GM23248 (cell line): Measurements from ENCODE around the gene CREB3. TPM values are rescaled to one million over a fixed set of nuclear protein-coding genes. Genes with fewer than 3 reads are reported as not detected.
A peak's percentile ranks its signal among the peaks of the same experiment; 100 is the strongest.

Experiments used
- DNase-seq: peaks from one replicate; pipeline ENCODE4 v3.0.0-alpha.2; 2015
- H2AFZ ChIP-seq: fragments of 200-600 bp; sonication (generic); 2 replicates; pipeline ENCODE4 v1.6.1; 2016; ENCODE audit warnings: antibody characterized with exemption
- H3F3A ChIP-seq: fragments of 200-600 bp; sonication (generic); 2 replicates; pipeline ENCODE4 v1.6.1; 2016; ENCODE audit warnings: mild to moderate bottlenecking, antibody characterized with exemption, mixed run types; ENCODE audit not compliant: insufficient read depth
- H3K27ac ChIP-seq: fragments of 200-600 bp; sonication (generic); 2 replicates; pipeline ENCODE4 v1.5.1; 2016; ENCODE audit warnings: mild to moderate bottlenecking
- H3K27me3 ChIP-seq: fragments of 200-600 bp; sonication (generic); replicated peaks from 2 replicates; pipeline ENCODE4 v1.6.1; 2016; ENCODE audit warnings: mild to moderate bottlenecking; ENCODE audit not compliant: insufficient read depth
- H3K36me3 ChIP-seq: fragments of 200-600 bp; sonication (generic); 2 replicates; pipeline ENCODE4 v1.6.1; 2016; ENCODE audit warnings: low read depth, mild to moderate bottlenecking
- H3K4me1 ChIP-seq: fragments of 200-600 bp; sonication (generic); 2 replicates; pipeline ENCODE4 v1.6.1; 2016; ENCODE audit warnings: mild to moderate bottlenecking; ENCODE audit not compliant: insufficient read depth
- H3K4me2 ChIP-seq: fragments of 200-600 bp; sonication (generic); one replicate; pipeline ENCODE4 v1.6.1; 2016; ENCODE audit warnings: mild to moderate bottlenecking; ENCODE audit not compliant: unreplicated experiment
- H3K4me3 ChIP-seq: fragments of 200-600 bp; sonication (generic); 2 replicates; pipeline ENCODE4 v1.5.1; 2016; ENCODE audit warnings: mild to moderate bottlenecking
- H3K79me2 ChIP-seq: fragments of 200-600 bp; sonication (generic); 2 replicates; pipeline ENCODE4 v1.6.1; 2016; ENCODE audit warnings: mild to moderate bottlenecking; ENCODE audit not compliant: insufficient read depth
- H3K9ac ChIP-seq: fragments of 200-600 bp; sonication (generic); 2 replicates; pipeline ENCODE4 v1.6.1; 2016; ENCODE audit warnings: mild to moderate bottlenecking
- H3K9me2 ChIP-seq: fragments of 200-600 bp; sonication (generic); 2 replicates; pipeline ENCODE4 v1.6.1; 2016; ENCODE audit warnings: mixed run types, mild to moderate bottlenecking, moderate library complexity; ENCODE audit not compliant: insufficient read depth
- H3K9me3 ChIP-seq: fragments of 200-600 bp; sonication (generic); one replicate; pipeline ENCODE4 v1.6.1; 2017; ENCODE audit warnings: low read depth
- H4K20me1 ChIP-seq: fragments of 200-600 bp; sonication (generic); 2 replicates; pipeline ENCODE4 v1.6.0; 2016; ENCODE audit not compliant: insufficient read depth
- EZH2 ChIP-seq: fragments of 200-600 bp; sonication (generic); IDR thresholded peaks from 2 replicates; pipeline ENCODE4 v1.6.1; 2018; ENCODE audit warnings: antibody characterized with exemption, mild to moderate bottlenecking; ENCODE audit not compliant: insufficient read depth, poor library complexity, severe bottlenecking
- EZH2phosphoT487 ChIP-seq: fragments of 200-600 bp; sonication (generic); IDR thresholded peaks from 2 replicates; pipeline ENCODE4 v1.6.1; 2018; ENCODE audit warnings: antibody characterized with exemption, moderate library complexity, mild to moderate bottlenecking, low read depth; ENCODE audit not compliant: insufficient read depth
- WGBS, 2 experiments: methylation state at CpG; one replicate each; pipeline ENCODE4 v1.1.6; 2015 to 2017; ENCODE audit warnings: low lambda C conversion rate in 2 of 2, low coverage in 1 of 2; ENCODE audit errors: missing lambda C conversion rate in 2 of 2; 5-methylcytosine and 5-hydroxymethylcytosine counted together
- in situ Hi-C: fragments of 300-500 bp; cut with MboI; formaldehyde crosslinking; loops from 2 replicates; pipeline ENCODE4 v1.15.0; 2020
- polyA plus RNA-seq: library from polyadenylated mRNA; unstranded; fragments of >200 nt; fragmentation: Nextera tagmentation; extraction: Ambion mirVana; gene quantifications from 2 replicates; pipeline ENCODE4 v1.2.1, GENCODE V29; 2016
- total RNA-seq: library from RNA; depleted of rRNA; stranded (reverse); fragments of >200 nt; shearing (Covaris generic); gene quantifications from 2 replicates; pipeline ENCODE4 v1.2.3, GENCODE V29; 2014; rRNA removed

Gene CREB3, protein sequence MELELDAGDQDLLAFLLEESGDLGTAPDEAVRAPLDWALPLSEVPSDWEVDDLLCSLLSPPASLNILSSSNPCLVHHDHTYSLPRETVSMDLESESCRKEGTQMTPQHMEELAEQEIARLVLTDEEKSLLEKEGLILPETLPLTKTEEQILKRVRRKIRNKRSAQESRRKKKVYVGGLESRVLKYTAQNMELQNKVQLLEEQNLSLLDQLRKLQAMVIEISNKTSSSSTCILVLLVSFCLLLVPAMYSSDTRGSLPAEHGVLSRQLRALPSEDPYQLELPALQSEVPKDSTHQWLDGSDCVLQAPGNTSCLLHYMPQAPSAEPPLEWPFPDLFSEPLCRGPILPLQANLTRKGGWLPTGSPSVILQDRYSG
- total RNA-seq (101 and 111 TPM in 2 replicates), polyA plus RNA-seq (113 and 114 TPM in 2 replicates)

DNA sequence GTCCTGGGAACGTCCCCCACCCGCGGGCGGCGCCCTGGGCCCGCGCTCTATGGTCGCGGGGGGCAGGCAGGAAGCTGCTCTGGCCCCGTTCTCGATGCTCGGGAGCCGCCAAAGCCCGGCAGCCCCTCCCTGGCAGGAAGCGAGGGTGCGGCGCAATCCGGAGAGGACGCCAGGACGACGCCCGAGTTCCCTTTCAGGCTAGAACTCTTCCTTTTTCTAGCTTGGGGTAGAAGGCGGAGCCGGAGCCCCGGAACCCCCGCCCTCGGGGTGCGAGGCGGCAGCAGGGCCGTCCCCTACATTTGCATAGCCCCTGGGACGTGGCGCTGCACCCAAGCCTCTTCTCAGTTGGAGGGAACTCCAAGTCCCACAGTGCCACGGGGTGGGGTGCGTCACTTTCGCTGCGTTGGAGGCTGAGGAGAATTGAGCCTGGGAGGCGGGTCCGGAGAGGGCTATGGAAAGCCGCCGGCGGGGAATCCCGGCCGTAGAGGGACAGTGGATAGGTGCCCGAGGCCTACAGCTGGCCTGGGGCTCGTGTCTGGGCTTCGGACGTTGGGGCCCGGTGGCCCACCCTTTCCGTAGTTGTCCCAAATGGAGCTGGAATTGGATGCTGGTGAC lies at the start of gene CREB3, which contains the start of gene TLN1:
CREB3 (plus strand) TSS at position 482 of the 615 bp plus-strand sequence; CDS start at position 589, 107 bp downstream.
TLN1 (minus strand) TSS at position 11 of the 615 bp plus-strand sequence. CDS start 6,501 bp downstream, outside the sequence.
- Histone ChIP-seq H3K27ac (peak within 1 kb of the TSS; percentile 89), H3K36me3 (peaks cover 29% of the 10 kb centered on the region), H3K4me1 (peaks cover 41% of the 10 kb centered on the region), H3K79me2 (peaks cover 87% of the 10 kb centered on the region), H4K20me1 (no peaks in the 10 kb centered on the region), H3K4me2 (peak within 1 kb of the TSS; percentile 100), H2AFZ (peak within 1 kb of the TSS; percentile 74), H3K4me3 (peak within 1 kb of the TSS; percentile 96), H3K9me3 (no peaks in the 10 kb centered on the region), H3K27me3 (no peaks in the 10 kb centered on the region), H3F3A (peaks cover 77% of the 10 kb centered on the region), H3K9me2 (no peaks in the 10 kb centered on the region), H3K9ac (peak within 1 kb of the TSS; percentile 95)
- peak; percentile 100 for DNase-seq
- TF ChIP-seq EZH2phosphoT487 (no peak), EZH2 (no peak)
- in situ Hi-C loops = no loop called here
- WGBS, 2 experiments = 1% methylated on average over 43 to 47 of the region's 49 CpGs

DNA sequence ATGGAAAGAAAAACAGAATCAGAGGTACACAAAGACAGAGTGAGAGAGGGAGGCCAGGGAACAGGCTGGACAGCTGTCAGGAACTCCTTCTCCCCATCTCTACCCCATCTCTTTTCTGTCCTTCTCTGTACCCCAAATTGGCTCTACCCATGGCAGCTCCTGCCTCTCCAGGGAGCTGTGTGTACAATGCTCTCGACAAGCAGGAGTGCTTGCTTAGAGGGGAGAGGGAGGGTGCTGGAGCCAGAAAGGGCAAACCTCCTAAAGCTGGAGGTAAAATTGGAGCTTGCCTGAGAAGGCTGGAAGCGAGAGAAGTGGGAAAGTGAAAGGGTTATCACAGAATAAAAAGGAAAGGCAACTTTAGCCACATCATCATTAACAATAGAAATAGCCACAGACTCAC lies 49.1 kb upstream of the CREB3 start:
- DNase-seq = no peak
- Histone ChIP-seq H3K9me2 (no peaks in the 10 kb centered on the region), H3K27me3 (no peaks in the 10 kb centered on the region), H3K9me3 (no peaks in the 10 kb centered on the region), H3K4me2 (no peak overlapping the region), H3K4me3 (no peak overlapping the region), H3K79me2 (peaks cover 48% of the 10 kb centered on the region), H3K9ac (peak overlapping the region; percentile 35; the same call in 1 of the 2 replicates), H3K27ac (peak overlapping the region; percentile 32), H3K36me3 (peaks cover 50% of the 10 kb centered on the region), H3F3A (peaks cover 94% of the 10 kb centered on the region), H4K20me1 (peaks cover 53% of the 10 kb centered on the region), H2AFZ (no peak overlapping the region), H3K4me1 (peaks cover 35% of the 10 kb centered on the region)
- WGBS, 2 experiments = 76 to 87% methylated on average over 2 of the region's 2 CpGs
- TF ChIP-seq EZH2phosphoT487 (no peak), EZH2 (no peak)
- in situ Hi-C loops = no loop called here

DNA sequence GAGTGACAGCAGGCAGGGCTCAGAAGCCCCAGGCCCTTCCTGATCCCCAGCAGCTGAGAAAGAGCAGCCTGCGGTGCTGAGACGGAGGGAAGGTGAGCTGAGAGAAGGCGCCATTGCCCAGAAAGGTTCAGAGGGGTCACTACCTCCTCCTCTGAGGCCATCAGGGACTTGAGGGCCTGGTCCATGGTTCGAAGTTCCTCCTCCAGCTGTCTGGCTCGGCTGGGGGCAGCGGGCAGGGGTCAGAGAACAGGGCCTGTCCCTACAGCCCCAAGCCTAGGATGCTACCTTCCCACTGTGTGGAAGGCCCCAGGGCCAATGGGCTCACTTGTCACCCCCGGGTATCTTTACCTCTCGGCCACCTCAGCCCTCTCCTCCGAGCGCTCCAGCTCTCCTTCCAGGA lies 47.5 kb upstream of the CREB3 start:
- in situ Hi-C loops = no loop called here

DNA sequence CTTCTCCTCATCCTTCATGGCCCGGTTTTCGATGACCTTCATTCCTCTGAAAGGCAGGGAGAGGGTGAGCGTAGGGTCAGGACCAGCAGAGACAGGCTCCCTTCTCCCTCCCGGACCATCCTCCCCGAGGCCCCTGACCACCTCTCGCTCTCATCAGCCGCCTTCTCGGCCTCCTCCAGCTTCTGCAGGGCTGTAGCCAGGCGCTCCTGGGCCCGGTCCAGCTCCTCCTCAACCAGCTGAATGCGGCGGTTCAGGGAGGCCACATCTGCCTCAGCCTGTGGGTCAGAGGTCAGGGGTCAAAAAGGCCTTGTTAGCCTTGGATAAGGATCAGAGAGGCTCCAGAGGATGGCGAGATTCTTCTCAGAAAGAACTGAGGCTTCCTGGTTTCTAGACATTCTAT lies 47.0 kb upstream of the CREB3 start:
- no peak overlapping the region for H2AFZ ChIP-seq
- H3K4me2 ChIP-seq = peak overlapping the region; percentile 89
- H3K36me3 ChIP-seq = peaks cover 50% of the 10 kb centered on the region
- H3K4me3 ChIP-seq = peak overlapping the region; percentile 98
- H3K4me1 ChIP-seq = peaks cover 35% of the 10 kb centered on the region
- H3K27ac ChIP-seq = no peak overlapping the region; the same call in 1 of the 2 replicates
- no peaks in the 10 kb centered on the region for H3K9me3 ChIP-seq
- 0 out of 2 replicates have a peak overlapping the region, but pooled peaks have one; percentile 16 for H3K9ac ChIP-seq
- in situ Hi-C loops = no loop called here
- no peak for TF ChIP-seq EZH2phosphoT487
- no peak for TF ChIP-seq EZH2
- H3K79me2 ChIP-seq = peaks cover 68% of the 10 kb centered on the region
- no peaks in the 10 kb centered on the region for H3K9me2 ChIP-seq
- H3K27me3 ChIP-seq = no peaks in the 10 kb centered on the region
- H4K20me1 ChIP-seq = peaks cover 54% of the 10 kb centered on the region
- DNase-seq = no peak
- 80 to 82% methylated on average over 13 of the region's 13 CpGs for WGBS, 2 experiments
- H3F3A ChIP-seq = peaks cover 84% of the 10 kb centered on the region

More for the DNA sequence above, 47.5 kb upstream of the CREB3 start:
- 97 to 100% methylated on average over 10 of the region's 10 CpGs for WGBS, 2 experiments
- Histone ChIP-seq H3K27ac (no peak overlapping the region), H4K20me1 (peaks cover 54% of the 10 kb centered on the region), H3K79me2 (peaks cover 64% of the 10 kb centered on the region), H3K9me3 (no peaks in the 10 kb centered on the region), H2AFZ (no peak overlapping the region), H3K9ac (no peak overlapping the region), H3F3A (peaks cover 90% of the 10 kb centered on the region), H3K27me3 (no peaks in the 10 kb centered on the region), H3K4me3 (no peak overlapping the region), H3K4me1 (peaks cover 35% of the 10 kb centered on the region), H3K4me2 (peak overlapping the region; percentile 89), H3K36me3 (peaks cover 50% of the 10 kb centered on the region), H3K9me2 (no peaks in the 10 kb centered on the region)
- DNase-seq = no peak
- TF ChIP-seq EZH2phosphoT487 (no peak), EZH2 (no peak)
